Kidney (tissue), 14 donors: Measurements from ENCODE around the gene ZC3H7A. TPM values are rescaled to one million over a fixed set of nuclear protein-coding genes. Genes with fewer than 3 reads are reported as not detected.

Experiments
- DNase-seq, 5 donors: peaks; one replicate each; pipeline ENCODE4 v3.0.0-alpha.2; 2013 to 2020
- FAIRE-seq: peaks from 2 replicates; lab custom pipeline; 2012; peaks lifted over from hg19 to GRCh38; lab: Jason Lieb, UNC
- H3K27ac ChIP-seq, 2 donors: one replicate each; pipeline ENCODE4 v1.7.0; 2013; ENCODE audit warnings: low read depth in 2 of 2, low read length in 2 of 2, inconsistent platforms in 1 of 2
- H3K27me3 ChIP-seq: one replicate; pipeline ENCODE4 v1.7.1; 2013; ENCODE audit warnings: low read length, inconsistent platforms; ENCODE audit not compliant: control insufficient read depth, insufficient read depth
- H3K36me3 ChIP-seq, 3 donors: one replicate each; pipeline versions ENCODE4 v1.7.0 to v1.7.1; 2013; ENCODE audit warnings: low read length in 3 of 3, control low read depth in 1 of 3, inconsistent platforms in 1 of 3; ENCODE audit not compliant: insufficient read depth in 3 of 3, control insufficient read depth in 2 of 3
- H3K4me1 ChIP-seq, 3 donors: one replicate each; pipeline versions ENCODE4 v1.7.0 to v1.7.1; 2013; ENCODE audit warnings: low read length in 3 of 3, inconsistent platforms in 1 of 3, low read depth in 1 of 3; ENCODE audit not compliant: control insufficient read depth in 2 of 3, insufficient read depth in 2 of 3
- H3K4me3 ChIP-seq, 3 donors: one replicate each; pipeline versions ENCODE4 v1.7.0 to v1.8.1; 2013; ENCODE audit warnings: low read length in 3 of 3, control low read depth in 1 of 3, inconsistent platforms in 1 of 3
- H3K9ac ChIP-seq, 3 donors: one replicate each; pipeline versions ENCODE4 v1.7.0 to v1.7.1; 2013; ENCODE audit warnings: low read length in 3 of 3, control low read depth in 1 of 3, inconsistent platforms in 1 of 3
- H3K9me3 ChIP-seq, 3 donors: one replicate each; pipeline versions ENCODE4 v1.7.0 to v1.7.1; 2013; ENCODE audit warnings: low read length in 3 of 3, control low read depth in 1 of 3, inconsistent platforms in 1 of 3; ENCODE audit not compliant: control insufficient read depth in 2 of 3, insufficient read depth in 1 of 3
- intact Hi-C: fragments of 100-400 bp; cut with DNase I; formaldehyde crosslinking; loops from one replicate; pipeline ENCODE4 v1.11.1; 2022
- polyA plus RNA-seq: library from polyadenylated mRNA; stranded (reverse); fragments of 350-450 nt; fragmentation: Illumina TruSeq; extraction: RNeasy Lipid Tissue Mini Kit (QIAGEN cat#74804); gene quantifications from one replicate; pipeline ENCODE4 v1.2.3, GENCODE V29; 2014; ENCODE audit warnings: low read depth, low replicate concordance; ENCODE audit not compliant: insufficient read depth
- total RNA-seq: library from RNA; stranded (reverse); fragmentation: NEBNext Ultra II Directional; extraction: Animal tissue kit (Norgen Biotek cat#: 25700); gene quantifications from one replicate; pipeline ENCODE4 v1.2.1, GENCODE V29; 2021
- TF ChIP-seq, protein P1 (sequence below): IDR thresholded peaks from 3 replicates; pipeline ENCODE4 v1.5.1; 2012; ENCODE audit warnings: mild to moderate bottlenecking, moderate library complexity, borderline replicate concordance; ENCODE audit not compliant: insufficient read depth; ENCODE audit errors: extremely low read depth
- donor health status: control.
- donor health status: control.
- donor health status: control.
- donor health status: control.
- donor health status: control.
- donor health status: DM: yes; HTN: yes; CAD: no.
- donor health status: Normal renal cell carcinoma (clear cell type).

The ZC3H7A gene
- total and polyA plus RNA-seq, 2 donors from 2014 or later = 23.8 to 59.5 TPM

DNA sequence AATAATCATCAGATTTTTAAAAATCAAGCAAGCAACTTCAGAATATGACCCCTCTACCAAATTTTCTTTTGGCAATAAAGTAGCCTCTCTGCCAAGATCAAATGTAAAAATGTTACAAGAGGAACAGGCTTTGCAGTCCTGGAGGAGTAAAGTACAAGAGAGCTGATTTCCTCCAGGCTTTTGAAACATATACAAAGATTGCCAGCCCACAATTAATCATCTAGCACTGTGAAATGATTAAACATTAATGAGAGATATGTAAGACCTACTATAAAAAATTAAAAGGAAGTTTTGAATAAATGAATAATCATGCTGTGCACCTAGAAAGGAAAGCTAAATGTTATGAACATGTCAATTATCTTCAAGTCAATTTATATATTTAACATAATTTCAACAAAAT is 80.7 kb downstream of the ZC3H7A start:
- intact Hi-C loops = no loop called here
- Histone ChIP-seq H3K9ac (no peak overlapping the region), H3K27ac (peak overlapping the region in 1 of 2 donors; percentile 43), H3K36me3 (peaks cover 0 to 11% (median 3%) of the 10 kb centered on the region in 3 donors), H3K9me3 (no peaks in the 10 kb centered on the region), H3K4me1 (peaks cover 0 to 15% (median 0%) of the 10 kb centered on the region in 3 donors), H3K27me3 (no peaks in the 10 kb centered on the region), H3K4me3 (no peak overlapping the region)
- TF ChIP-seq, protein P1, sequence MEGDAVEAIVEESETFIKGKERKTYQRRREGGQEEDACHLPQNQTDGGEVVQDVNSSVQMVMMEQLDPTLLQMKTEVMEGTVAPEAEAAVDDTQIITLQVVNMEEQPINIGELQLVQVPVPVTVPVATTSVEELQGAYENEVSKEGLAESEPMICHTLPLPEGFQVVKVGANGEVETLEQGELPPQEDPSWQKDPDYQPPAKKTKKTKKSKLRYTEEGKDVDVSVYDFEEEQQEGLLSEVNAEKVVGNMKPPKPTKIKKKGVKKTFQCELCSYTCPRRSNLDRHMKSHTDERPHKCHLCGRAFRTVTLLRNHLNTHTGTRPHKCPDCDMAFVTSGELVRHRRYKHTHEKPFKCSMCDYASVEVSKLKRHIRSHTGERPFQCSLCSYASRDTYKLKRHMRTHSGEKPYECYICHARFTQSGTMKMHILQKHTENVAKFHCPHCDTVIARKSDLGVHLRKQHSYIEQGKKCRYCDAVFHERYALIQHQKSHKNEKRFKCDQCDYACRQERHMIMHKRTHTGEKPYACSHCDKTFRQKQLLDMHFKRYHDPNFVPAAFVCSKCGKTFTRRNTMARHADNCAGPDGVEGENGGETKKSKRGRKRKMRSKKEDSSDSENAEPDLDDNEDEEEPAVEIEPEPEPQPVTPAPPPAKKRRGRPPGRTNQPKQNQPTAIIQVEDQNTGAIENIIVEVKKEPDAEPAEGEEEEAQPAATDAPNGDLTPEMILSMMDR = no peak
- DNase-seq (peak in 1 of 5 donors; percentile 16), FAIRE-seq (no peak)

DNA sequence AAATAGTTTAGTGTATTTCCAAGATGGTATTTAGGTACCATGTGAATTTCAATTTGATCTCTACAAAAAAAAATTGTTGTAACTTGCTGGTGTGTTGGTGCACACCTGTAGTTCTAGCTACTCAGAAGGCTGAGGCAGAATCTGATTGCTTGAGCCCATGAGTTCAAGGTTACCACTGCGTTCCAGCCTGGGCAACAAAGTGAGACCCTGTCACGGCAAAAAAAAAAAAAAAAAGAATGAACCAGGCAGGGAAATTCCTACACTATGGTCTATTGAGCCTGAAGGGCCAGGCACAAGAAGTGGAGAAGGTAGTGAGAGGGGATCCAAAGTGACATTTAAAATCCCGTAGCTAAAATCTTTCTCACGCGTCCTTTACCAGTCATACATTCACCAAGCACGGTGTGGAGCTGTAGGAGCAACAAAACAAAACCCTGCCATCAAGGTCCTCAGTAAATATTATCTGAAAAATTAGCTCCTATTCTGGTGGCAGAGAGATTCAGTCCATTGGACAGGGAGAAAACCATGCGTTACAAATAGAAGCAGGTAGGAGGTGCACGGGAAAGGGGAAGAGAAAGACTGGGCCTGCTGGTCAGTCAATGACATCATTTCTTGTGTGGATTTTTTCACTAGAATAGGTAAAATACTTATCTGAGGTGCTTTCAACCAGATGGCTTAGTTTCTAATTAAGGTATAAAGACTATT is 81.7 kb downstream of the ZC3H7A start:
- peaks cover 0 to 13% (median 3%) of the 10 kb centered on the region in 3 donors for H3K36me3 ChIP-seq
- intact Hi-C loops = no loop called here
- TF ChIP-seq, protein P1 = no peak
- H3K27me3 ChIP-seq = no peaks in the 10 kb centered on the region
- H3K27ac ChIP-seq = peak overlapping the region; percentile 2 to 17
- DNase-seq (peak in 2 of 5 donors; percentile 39 to 49), FAIRE-seq (no peak)
- H3K4me1 ChIP-seq = peaks cover 0 to 21% (median 1%) of the 10 kb centered on the region in 3 donors
- no peaks in the 10 kb centered on the region for H3K9me3 ChIP-seq
- no peak overlapping the region for H3K9ac ChIP-seq
- no peak overlapping the region for H3K4me3 ChIP-seq

DNA sequence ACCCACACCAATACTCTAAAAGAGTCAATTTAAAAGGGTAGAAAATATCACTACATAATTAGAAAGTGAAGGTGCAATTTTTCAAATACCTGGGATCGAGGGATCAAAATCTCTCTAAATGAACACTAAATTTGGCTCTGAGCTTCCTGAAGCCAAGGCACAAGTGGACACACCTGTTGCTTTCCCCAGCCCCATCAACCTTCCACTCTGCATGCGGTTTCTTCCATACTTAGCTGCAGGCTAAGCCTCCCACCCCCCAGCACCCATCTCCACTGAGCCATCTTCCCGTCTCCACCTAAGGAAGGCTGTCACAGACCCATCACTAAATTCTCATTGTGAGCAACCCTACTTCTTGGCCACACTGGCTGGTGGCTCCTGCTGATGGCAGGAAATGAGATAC is 84.9 kb downstream of the ZC3H7A start:
- DNase-seq (no peak), FAIRE-seq (no peak)
- no peaks in the 10 kb centered on the region for H3K27me3 ChIP-seq
- intact Hi-C loops = no loop called here
- H3K36me3 ChIP-seq = peaks cover 0 to 16% (median 4%) of the 10 kb centered on the region in 3 donors
- H3K9me3 ChIP-seq = no peaks in the 10 kb centered on the region
- no peak overlapping the region for H3K9ac ChIP-seq
- no peak overlapping the region for H3K4me3 ChIP-seq
- H3K27ac ChIP-seq = no peak overlapping the region
- H3K4me1 ChIP-seq = peaks cover 0 to 17% (median 4%) of the 10 kb centered on the region in 3 donors
- TF ChIP-seq, protein P1 = no peak
